HG02884 (cell line): Measurements from ENCODE around the gene TTLL8.
A peak's percentile ranks its signal among the peaks of the same experiment; 100 is the strongest.
"Not testable (repeated sequence)": the region's sequence is repeated elsewhere in the genome, so short reads cannot be mapped to it uniquely, and the experiment has no call there.

Source experiments
- ATAC-seq: cut with Tn5 transposase; IDR thresholded peaks from one replicate; pipeline ENCODE4 v1.9.1; 2021; ENCODE audit warnings: mild to moderate bottlenecking, moderate library complexity; ENCODE audit not compliant: unreplicated experiment

Gene TTLL8

DNA sequence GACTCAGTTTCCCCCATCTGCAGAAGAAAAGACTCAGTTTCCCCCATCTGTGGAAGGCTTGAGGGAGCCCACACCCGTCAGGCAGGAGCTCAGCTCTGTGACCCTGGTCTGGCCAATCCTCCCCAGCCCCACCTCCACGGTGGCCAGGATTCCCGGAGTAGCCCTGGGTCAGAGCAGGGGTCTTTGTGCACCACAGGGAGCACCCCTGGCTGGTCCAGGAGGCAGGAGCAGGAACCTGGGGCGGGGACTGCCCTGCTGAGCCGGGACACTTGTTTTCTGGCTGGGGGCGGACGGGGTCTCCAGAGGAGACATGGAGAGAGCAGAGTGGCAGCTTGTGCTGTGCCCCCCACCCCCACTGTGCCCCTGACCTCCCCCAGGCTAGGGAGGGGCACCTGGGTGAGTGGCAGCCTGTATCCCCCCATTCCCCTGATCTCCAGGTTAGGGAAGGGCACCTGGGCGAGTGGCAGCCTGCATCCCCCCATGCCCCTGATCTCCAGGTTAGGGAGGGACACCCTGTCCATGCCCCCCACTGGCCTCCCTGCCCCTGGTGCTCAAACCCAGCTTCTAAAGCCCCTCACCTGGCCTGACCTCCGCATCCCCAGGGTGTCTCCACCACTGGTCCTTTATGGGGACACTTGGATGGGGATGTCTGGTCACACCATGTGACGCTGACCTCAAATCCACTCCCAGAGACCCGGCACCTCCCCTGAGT is 64.3 kb downstream of the TTLL8 start:
- ATAC-seq = no peak

DNA sequence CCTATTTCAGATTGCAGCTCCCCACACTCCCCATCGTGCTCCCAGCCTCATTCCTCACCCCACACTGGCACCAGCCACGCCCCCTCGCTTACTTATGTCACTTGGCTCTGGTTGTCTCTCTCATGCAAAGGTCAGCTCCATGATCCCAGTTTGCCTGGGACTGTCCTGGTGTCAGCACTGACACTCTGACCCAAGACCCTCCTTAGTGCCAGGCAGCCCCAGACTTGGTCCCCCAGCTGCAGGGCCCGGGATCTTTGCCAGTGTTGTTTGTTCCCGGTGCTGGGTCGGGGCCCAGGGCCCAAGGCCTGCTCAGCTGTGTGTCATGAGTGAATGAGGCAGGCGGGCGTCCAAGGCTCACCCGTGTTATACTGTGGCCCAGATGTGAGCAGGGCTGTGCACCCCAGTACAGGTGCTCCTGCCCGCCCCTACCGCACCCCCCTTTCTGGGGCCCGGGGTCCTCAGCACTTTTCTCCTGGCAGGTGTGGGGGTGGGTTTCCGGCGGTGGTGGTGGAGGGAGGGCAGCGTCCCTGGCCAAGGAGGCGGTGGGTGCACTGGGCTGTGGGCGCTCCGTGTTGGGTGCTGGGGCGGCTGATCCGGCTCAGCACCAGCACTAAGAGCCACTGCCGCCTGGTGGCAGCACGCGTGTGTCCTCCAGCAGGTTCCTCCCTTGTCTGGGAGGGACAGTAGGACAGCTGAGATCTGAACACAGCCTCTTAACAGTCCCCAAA is 65.0 kb downstream of the TTLL8 start:
- ATAC-seq = no peak

DNA sequence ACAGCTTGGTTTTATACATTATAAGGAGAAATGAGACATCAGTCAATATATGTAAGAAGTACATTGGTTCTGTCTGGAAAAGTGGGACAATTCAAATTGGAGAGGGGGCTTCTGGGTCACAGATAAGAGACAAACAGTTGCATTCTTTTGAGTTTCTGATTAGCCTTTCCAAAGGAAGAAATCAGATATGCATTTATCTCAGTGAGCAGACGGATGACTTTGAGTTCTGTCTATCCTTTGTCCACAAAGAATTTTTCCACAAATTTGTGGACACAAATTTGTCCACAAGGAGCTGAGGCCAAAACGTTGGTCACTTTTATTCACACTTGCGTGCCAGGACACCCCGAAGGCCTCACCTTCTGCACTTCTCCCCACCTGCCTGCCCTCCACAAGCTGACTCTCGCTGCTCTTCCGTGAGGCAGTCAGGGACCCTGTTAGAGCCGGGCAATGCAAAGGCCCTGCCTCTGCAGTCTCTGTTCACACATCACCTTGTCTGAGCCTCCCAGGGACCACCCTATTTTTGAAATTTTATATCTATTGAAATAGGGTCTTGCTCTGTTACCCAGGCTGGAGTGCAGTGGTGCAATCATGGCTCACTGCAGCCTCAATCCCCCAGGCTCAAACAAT is 66.1 kb downstream of the TTLL8 start:
- ATAC-seq = no peak

DNA sequence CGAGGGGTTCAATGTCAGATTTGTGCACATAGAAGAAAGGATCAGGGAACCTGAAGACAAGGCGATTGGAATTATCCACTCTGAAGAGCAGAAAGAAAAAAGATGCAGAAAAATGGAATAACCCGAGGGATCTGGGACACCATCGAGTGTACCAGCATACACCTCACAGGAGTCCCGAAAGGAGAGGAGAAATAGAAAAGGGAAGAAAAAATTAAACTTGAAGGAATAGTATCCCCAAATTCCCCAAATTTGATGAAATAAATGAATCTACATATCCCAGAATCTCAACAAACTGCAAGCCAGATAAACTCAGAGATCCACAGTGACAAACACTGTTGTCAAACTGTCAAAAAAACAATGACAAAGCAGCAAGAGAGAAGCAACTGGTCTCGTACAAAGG is 66.9 kb downstream of the TTLL8 start:
- ATAC-seq = no peak

DNA sequence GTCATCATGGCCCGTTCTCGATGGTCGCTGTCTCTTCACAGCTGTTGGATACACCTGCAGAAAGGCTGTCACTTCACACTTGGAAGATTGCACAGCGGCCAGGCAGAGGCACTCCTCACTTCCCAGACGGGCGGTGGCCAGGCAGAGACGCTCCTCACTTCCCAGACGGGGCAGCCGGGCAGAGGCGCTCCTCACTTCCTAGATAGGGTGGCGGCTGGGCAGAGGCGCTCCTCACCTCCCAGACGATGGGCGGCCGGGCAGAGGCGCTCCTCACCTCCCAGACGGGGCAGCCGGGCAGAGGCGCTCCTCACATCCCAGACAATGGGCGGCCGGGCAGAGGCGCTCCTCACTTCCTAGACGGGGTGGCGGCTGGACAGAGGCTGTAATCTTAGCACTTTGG is 68.3 kb downstream of the TTLL8 start:
- not testable (repeated sequence) for ATAC-seq

DNA sequence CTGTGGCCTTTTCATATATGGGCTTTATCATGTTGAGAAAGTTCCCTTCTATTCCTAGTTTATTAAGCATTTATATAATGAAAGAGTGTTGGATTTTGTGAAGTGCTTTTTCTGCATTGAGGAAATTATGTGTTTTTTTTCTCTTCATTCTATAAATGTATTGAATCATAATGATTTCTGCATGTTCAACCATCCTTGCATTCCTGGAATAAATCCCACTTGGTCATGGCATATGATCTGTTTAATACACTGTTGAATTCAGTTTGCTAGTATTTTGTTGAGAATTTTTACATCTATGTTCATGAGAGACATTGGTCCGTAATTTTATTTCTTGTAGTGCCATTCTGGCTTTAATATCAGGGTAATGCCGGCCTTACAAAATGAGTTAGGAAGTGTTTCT is 71.8 kb downstream of the TTLL8 start:
- no peak for ATAC-seq

DNA sequence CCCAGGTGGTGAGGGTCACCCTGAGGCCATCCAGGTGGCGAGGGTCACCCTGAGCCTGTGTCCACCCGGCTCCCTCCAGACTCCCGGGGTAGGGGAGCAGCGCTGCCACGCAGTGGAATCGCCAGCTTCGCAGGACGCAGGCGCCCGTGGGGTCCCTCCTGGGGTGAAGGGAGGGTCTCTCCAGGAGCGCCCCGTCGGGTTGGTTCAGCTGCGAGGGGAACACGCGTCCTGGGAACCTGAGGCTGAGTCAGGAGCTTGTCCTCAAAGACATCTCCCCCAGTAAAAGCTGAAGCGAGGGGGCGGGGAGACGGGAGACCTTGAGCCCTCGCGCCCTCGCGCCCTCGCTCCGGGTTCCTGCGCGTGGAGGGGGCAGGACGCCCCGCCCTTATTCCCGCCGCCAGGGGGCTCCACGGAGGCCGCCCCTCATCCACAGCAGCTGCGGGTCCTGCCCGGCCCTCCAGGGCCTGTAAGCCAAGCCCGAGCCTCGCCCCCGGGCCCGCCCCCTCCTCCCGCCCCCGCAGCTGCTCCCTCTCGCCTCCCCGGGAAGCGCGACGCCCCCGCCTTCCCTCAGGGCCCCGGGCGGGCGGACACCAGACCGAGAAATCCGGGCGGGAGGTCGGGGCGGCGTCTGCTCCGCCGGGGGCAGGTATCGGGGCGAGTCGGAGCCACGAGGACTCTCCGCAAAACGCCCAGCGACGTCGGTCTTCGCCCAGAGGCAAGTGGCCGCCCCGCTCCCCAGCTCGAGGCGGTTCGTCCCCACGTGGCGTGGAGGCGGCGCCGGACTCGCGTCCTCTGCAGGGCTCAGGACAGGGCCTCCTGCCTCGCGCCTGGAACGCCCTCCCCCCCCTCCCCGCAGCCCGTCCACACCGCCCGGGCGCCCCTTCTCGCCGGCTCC is 74.7 kb downstream of the TTLL8 start:
- ATAC-seq = no peak

DNA sequence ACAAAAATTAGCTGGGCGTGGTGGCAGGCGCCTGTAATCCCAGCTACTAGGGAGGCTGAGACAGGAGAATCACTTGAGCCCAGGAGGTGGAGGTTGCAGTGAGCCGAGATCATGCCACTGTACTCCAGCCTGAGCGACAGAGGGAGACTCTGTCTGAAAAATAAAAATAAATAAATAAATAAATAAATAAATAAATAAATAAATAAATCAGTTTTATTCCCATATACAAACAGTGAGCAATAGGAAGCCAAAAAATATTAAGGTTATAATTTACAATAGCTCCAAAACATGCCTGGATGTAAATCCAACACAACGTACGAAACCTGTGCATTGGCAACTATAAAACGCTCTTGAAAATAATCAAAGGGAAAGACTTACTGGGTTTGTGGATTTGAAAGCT is 76.3 kb downstream of the TTLL8 start:
- ATAC-seq = not testable (repeated sequence)

DNA sequence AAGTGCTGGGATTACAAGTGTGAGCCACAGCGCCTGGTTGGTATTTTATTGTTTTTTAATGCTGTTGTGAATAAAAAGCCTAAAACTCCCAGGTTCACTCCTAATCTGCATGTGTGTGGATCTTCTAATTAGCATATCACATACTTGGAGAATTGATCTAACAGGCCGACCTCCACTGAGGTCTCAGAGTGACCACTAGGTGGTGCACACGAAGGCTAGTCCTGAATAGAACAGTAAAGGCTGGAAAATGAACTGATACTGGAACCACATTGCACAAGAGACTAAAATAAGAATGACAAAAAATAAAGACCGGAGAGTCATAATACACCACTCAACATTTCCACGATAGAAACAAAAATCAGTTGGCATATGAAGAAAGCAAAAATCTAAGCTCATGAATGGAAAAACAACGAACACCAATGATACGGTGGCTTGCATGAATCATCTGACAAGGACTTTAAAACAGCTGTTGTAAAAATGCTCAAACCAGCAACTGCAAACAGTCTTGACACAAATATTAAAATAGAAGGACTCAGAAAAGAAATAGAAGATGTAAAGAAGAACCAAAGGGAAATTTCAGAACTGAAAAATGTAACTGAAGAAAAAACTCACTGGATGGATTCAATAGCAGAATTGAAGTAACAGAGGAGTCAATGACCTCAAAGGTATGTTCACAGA is 78.4 kb downstream of the TTLL8 start:
- ATAC-seq = no peak

DNA sequence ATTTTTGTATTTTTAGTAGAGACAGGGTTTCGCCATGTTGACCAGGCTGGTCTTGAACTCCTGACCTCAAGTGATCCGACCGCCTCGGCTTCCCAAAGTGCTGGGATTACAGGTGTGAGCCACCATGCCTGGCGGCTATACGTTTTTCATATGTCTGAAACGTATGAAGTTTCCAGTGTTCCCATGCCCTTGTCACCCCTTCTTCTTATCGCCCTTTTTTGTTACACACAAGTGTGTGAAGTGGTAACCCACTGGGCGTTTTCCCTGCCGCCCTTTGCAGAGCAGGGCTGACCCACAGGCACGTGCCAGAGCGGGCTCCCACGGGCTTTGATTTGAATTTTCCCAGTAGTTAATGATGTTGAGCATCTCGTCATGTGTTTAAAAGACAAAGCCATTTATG is 80.5 kb downstream of the TTLL8 start:
- ATAC-seq = no peak

DNA sequence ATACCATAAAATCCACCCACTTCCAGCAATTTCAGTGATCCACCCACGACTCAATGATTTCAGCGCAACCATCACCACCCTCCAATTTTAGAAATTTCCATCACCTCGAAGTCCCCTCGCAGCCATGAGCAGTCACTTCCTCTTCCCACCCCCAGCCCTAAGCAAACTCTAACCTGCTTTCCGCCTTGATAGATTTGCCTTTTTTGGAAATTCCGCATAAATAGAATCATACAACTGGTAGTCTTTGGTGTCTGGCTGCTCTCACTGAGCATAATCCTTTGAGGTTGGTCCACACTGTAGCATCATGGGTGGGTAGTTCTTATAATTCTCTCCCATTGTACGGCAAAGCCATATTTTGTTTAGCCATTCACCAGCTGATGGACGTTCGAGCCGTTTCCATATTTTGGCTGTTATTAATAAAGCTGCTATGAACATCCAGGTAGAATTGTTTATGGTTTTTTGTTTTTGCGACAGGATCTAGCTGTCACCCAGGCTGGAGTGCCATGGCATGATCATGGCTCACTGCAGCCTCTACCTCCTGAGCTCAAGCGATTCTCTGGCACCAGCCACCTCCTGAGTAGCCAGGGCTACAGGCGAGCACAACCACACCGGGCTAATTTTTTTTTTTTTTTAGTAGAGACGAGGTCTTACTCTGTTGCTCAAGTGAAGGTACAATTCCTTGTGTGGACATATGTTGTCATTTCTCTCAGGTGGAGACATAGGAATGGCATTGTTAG is 81.5 kb downstream of the TTLL8 start:
- ATAC-seq = no peak

DNA sequence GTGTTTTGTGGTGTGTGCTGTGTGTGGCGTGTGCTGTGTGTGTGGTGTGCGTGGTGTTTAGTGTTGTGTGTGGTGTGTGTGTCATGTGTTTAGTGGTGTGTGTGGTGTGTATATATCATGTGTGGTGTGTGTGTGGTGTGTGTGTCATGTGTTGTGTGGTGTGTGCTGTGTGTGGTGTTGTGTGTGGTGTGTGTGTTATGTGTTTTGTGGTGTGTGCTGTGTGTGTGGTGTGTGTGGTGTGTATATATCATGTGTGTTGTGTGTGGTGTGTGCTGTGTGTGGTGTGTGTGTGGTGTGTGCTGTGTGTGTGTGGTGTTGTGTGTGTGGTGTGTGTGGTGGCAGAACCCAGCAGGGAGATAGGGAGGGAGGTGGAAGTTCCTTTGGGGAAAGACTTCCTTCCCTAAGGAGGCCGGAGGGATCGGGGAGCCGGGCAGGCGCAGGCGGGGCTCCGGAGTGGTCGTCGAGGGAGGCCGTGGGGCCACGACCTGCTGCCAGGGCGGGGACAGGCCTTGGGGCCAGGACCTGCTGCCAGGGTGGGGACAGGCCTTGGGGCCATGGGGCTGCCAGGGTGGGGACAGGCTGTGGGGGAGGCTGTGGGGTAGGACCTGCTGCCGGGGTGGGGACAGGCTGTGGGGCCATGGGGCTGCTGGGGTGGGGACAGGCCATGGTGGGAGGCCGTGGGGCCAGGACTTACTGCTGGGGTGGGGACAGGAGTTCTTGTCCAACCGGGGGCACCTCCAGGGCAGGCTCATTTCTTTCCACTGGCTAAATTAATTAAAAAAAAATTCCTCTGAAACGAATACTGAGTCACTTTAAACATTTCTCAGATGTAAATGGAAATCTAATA is 82.3 kb downstream of the TTLL8 start:
- ATAC-seq = no peak

DNA sequence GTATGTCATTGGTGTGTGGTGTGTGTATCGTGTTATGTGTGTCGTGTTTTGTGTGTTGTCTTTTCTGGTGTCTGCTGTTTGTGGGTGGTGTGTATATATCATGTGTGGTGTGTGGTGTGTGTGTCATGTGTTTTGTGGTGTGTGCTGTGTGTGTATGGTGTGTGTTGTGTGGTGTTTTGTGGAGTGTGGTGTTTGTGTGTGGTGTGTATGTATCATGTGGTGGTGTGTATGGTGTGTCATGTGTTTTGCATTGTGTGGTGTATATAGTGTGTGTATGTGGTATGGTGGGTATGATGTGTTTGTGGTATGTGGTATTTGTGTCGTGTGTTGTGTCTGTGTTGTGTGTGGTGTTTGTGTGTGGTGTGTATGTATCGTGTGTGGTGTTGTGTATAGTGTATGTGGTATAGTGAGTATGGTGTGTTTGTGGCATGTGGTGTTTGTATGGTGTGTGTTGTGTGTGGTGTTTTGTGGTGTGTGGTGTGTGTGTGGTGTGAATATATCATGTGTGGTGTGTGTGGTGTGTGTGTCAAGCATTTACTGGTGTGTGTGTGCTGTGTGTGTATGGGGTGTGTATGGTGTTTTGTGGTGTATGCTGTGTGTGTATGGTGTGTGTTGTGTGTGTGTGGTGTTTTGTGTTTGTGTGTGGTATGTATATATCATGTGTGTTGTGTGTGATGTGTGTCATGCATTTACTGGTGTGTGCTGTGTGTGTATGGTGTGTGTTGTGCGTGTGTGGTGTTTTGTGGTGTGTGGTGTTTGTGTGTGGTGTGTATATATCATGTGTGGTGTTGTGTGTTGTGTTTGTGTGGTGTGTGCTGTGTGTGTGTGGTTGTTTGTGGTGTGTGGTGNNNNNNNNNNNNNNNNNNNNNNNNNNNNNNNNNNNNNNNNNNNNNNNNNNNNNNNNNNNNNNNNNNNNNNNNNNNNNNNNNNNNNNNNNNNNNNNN is 84.8 kb downstream of the TTLL8 start:
- no peak for ATAC-seq

DNA sequence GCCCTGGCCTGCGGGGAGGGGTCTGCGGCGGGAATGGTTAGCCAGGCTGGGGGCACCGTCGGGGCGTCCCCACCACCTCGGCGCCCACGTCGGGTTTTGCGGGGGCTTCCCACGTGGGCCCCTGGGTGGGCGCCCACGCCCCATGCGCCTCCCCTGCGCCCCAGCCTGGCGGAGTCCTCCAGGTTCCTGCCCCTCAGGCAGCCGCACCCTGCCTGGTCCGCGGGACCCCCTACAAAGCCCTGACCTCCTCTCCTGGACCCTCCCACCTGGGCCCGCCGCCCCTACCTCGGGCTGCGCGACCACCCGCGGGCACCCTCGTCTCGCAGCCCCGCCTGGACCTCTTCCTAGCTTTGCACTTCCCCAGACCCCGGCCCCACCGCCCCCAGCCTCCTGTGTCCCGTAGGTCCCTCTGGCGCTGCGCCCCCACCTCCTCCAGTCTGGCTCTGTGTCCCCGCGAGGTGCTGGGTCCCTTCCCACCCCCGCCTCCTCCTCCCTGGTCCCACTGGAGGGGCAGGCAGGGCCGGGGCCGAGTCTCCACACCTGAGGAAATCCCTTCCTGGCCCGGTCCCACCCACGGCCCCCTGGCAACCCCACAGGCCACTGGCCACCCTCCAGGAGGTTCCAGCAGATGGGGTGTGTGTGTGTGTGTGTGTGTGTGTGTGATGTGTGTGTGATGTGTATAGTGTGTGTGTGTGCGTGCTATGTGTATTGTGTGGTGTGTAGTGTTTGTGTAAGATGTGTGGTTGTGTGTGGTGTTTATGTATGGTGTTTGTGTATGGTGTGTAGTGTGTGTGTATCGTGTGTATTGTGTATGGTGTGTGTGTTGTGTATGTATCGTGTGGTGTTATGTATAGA is 85.7 kb downstream of the TTLL8 start:
- no peak for ATAC-seq

DNA sequence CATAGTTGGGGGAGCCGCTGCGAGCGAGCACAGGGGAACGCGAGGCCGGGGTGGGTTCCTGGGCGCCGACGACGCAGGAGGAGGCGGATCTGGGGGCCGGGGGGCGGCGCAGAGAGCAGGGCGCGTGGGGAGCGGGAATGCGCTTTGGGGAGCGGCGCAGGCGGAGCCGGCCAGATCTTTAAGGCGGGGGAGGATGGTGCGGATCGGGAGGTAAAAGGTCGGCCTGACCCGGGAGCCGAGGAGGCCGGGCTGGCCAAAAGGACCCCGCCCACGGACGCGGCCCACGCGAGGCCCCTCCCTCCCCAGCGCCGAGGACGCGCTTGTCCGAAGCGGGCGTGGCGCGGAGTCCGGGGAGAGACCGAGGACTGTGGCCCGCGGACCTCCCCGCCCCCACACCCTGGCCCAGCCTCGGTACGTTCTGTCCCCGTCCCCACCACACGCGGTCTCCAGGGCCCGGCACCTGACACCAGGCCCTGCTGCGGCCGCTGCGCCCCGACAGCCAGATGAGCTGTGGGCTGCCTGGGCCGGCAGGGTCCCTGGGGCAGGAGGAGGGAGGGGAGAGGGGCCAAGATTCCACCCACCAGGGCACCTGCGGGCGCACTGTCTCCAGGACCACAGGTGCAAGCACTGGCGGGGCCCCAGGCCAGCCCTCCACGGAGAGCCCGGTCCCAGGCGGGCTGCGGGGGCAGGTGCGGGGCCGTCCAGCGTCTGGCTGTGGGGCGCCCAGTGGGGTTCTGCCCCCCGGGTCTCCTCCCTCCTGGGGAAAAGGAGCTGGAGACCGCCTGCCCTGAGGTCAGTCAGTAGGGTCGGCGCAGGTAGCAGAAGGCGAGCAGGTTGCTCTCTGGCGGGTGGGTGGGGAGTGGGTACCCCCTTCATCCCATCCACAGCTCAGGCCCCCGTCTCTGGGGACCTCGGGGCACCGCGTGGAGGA is 86.6 kb downstream of the TTLL8 start:
- peak; percentile 26 for ATAC-seq
